Tibial artery (tissue), 4 donors: ENCODE measurements around the gene NECAB3.
A peak's percentile ranks its signal among the peaks of the same experiment; 100 is the strongest.

Experiments
- DNase-seq, 2 donors: peaks; one replicate each; pipeline ENCODE4 v3.0.0-alpha.2; 2019
- H3K27ac ChIP-seq, 2 donors: fragments of 200-600 bp; sonication (generic) in 1 of 2; 1 replicate in 1 of 2; 2 replicates in 1 of 2; pipeline ENCODE4 v1.5.1; 2018 to 2019; ENCODE audit warnings: mild to moderate bottlenecking in 1 of 2
- H3K27me3 ChIP-seq, 2 donors: fragments of 200-600 bp; sonication (generic) in 1 of 2; one replicate each; pipeline versions ENCODE4 v1.5.1 to v1.6.0; 2016 to 2019
- H3K36me3 ChIP-seq, 3 donors: fragments of 200-600 bp; sonication (generic) in 2 of 3; one replicate each; pipeline ENCODE4 v1.5.1; 2016 to 2019; ENCODE audit warnings: mild to moderate bottlenecking in 2 of 3
- H3K4me1 ChIP-seq, 4 donors: fragments of 200-600 bp; sonication (generic) in 2 of 4; 1 replicate in 3 of 4; 2 replicates in 1 of 4; pipeline ENCODE4 v1.5.1; 2016 to 2019
- H3K4me3 ChIP-seq, 2 donors: fragments of 200-600 bp; sonication (generic) in 1 of 2; 1 replicate in 1 of 2; 2 replicates in 1 of 2; pipeline ENCODE4 v1.5.1; 2018 to 2019; ENCODE audit warnings: mild to moderate bottlenecking in 2 of 2
- H3K9me3 ChIP-seq, 3 donors: fragments of 200-600 bp; sonication (generic) in 1 of 3; one replicate each; pipeline ENCODE4 v1.5.1; 2016 to 2019
- CTCF ChIP-seq, 2 experiments: fragments of 200-600 bp in 1 of 2; fragments of 450-650 bp in 1 of 2; IDR thresholded peaks; one replicate each; pipeline ENCODE4 v1.5.1; 2017 to 2019; ENCODE audit warnings: antibody characterized with exemption in 2 of 2, mild to moderate bottlenecking in 1 of 2, moderate library complexity in 1 of 2
- intact Hi-C: fragments of 100-400 bp; cut with DNase I; formaldehyde crosslinking; loops from one replicate; pipeline ENCODE4 v1.15.0; 2023; ENCODE audit warnings: low total_unique reads

NECAB3 gene

GRCh38 chr20:33664085-33664761, 10.0 kb downstream of the NECAB3 start:
- Histone ChIP-seq H3K4me1 (peaks cover 0 to 50% (median 35%) of the 10 kb centered on the region in 4 donors), H3K9me3 (no peaks in the 10 kb centered on the region), H3K4me3 (peak overlapping the region; percentile 81 to 87), H3K27me3 (no peaks in the 10 kb centered on the region), H3K36me3 (peaks cover 11 to 20% (median 13%) of the 10 kb centered on the region in 3 donors), H3K27ac (peak overlapping the region; percentile 91 to 93)
- no peak for DNase-seq
- no peak for TF ChIP-seq CTCF (IDR thresholded peaks at IDR 0.05)
- intact Hi-C loops, result loop anchor here (5.0 to 10.0 kb wide), 3 partner anchors 102 to 209 kb away; no protein-coding TSS in a partner anchor

GRCh38 chr20:33663161-33664084, 10.8 kb downstream of the NECAB3 start:
- Histone ChIP-seq H3K9me3 (no peaks in the 10 kb centered on the region), H3K4me1 (peaks cover 0 to 46% (median 33%) of the 10 kb centered on the region in 4 donors), H3K27me3 (no peaks in the 10 kb centered on the region), H3K36me3 (peaks cover 14 to 21% (median 19%) of the 10 kb centered on the region in 3 donors), H3K4me3 (peak overlapping the region; percentile 81 to 87), H3K27ac (peak overlapping the region; percentile 91 to 93)
- peak; percentile 67 to 89 for DNase-seq
- TF ChIP-seq CTCF (IDR thresholded peaks at IDR 0.05), result peak in 1 of 2 experiments; percentile 17
- intact Hi-C loops, result loop anchor here (5.0 to 10.0 kb wide), 3 partner anchors 101 to 209 kb away; no protein-coding TSS in a partner anchor

GRCh38 chr20:33662172-33662571, 12.1 kb downstream of the NECAB3 start, which contains the start of gene C20orf144:
C20orf144 (plus strand) TSS chr20:33662327; CDS start chr20:33662346, 19 bp downstream.
- Histone ChIP-seq H3K4me3 (peak within 1 kb of the TSS; percentile 81 to 87), H3K27me3 (no peaks in the 10 kb centered on the region), H3K27ac (peak within 1 kb of the TSS; percentile 91 to 93), H3K36me3 (peaks cover 14 to 33% (median 32%) of the 10 kb centered on the region in 3 donors), H3K4me1 (peaks cover 0 to 34% (median 24%) of the 10 kb centered on the region in 4 donors), H3K9me3 (no peaks in the 10 kb centered on the region)
- no peak for TF ChIP-seq CTCF (IDR thresholded peaks at IDR 0.05)
- intact Hi-C loops, result loop anchor here (5.0 to 10.0 kb wide), 3 partner anchors 100 to 207 kb away; no protein-coding TSS in a partner anchor
- no peak for DNase-seq

GRCh38 chr20:33660685-33661058, 13.6 kb downstream of the NECAB3 start:
- H3K27ac ChIP-seq, result no peak overlapping the region
- no peak for TF ChIP-seq CTCF (IDR thresholded peaks at IDR 0.05)
- no peaks in the 10 kb centered on the region for H3K9me3 ChIP-seq
- H3K36me3 ChIP-seq, result peaks cover 14 to 45% (median 36%) of the 10 kb centered on the region in 3 donors
- no peaks in the 10 kb centered on the region for H3K27me3 ChIP-seq
- DNase-seq, result no peak
- no peak overlapping the region for H3K4me3 ChIP-seq
- intact Hi-C loops, result loop anchor here (5.0 to 10.0 kb wide), 3 partner anchors 98 to 206 kb away; no protein-coding TSS in a partner anchor
- peaks cover 0 to 22% (median 15%) of the 10 kb centered on the region in 4 donors for H3K4me1 ChIP-seq

- H3K4me3 ChIP-seq, result no peak overlapping the region
- intact Hi-C loops, result loop anchor here (5.0 to 10.0 kb wide), 3 partner anchors 98 to 205 kb away; no protein-coding TSS in a partner anchor
- no peak for TF ChIP-seq CTCF (IDR thresholded peaks at IDR 0.05)
These were observed 14.1 kb downstream of the NECAB3 start for GRCh38 chr20:33660035-33660684.

More at GRCh38 chr20:33660035-33660684, 14.1 kb downstream of the NECAB3 start:
- no peaks in the 10 kb centered on the region for H3K9me3 ChIP-seq
- no peaks in the 10 kb centered on the region for H3K27me3 ChIP-seq
- H3K36me3 ChIP-seq, result peaks cover 14 to 45% (median 36%) of the 10 kb centered on the region in 3 donors
- H3K27ac ChIP-seq, result no peak overlapping the region
- H3K4me1 ChIP-seq, result peaks cover 0 to 18% (median 14%) of the 10 kb centered on the region in 4 donors
- DNase-seq, result no peak
